Measurements from ENCODE around the gene TMCO6. TPM values are rescaled to one million over a fixed set of nuclear protein-coding genes. Genes with fewer than 3 reads are reported as not detected.

Gene TMCO6
- total and polyA plus RNA-seq, 2 of the 8 experiments (the other 6 are each of a cell fraction or from before 2014, with no cell fraction given), result 29.0 to 40.9 TPM

DNA sequence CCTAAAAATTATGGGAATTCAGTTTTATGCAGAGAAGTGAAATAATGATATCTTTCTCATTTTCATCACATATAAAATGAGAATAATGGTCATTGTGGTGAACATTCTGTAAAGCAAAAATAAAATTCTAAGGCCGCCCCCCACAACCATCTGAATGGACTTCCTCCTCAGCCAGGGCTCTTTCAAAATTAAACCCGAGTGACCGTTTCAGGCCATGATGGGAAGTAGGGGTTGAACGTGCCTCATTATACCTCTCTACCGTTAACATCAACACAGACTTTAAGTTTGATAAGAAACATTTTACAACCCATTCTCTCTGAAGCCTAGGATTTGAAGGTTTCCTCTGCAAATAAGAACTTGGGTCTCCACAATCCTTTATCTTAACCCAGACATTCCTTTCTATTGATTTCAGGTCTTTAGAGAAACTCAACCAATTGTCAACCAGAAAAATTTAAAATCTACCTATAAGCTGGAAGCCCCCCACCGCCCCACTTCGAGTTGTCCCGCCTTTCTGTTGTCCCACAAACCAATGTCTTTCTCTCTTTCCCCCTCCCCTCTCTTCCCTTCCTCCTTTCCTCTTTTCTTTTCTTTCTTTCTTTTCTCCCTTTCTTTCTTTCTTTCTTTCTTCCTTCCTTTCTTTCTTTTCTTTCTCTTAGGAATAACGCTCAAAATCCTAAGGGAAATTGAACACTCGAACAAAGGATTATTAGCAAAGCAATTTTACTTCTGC, 1.7 kb upstream of the TMCO6 start:
- Histone ChIP-seq H2AFZ (ENCODE audit: low read length) (no peak overlapping the region), H3K9me3 (ENCODE audit: insufficient read depth in 2 of 2, low read depth in 1 of 2, low read length in 1 of 2) (peaks cover 0 to 4% of the 10 kb centered on the region in 2 experiments; a peak in 2 of 4 replicates), H3K27ac (ENCODE audit: low read depth, low read length) (no peak overlapping the region), H3K4me3 (ENCODE audit: extremely low read depth in 1 of 4, insufficient read depth in 2 of 4, low read depth in 3 of 4, low read length in 4 of 4) (no peak overlapping the region), H2BK15ac (ENCODE audit: low read length) (no peak overlapping the region), H2AK5ac (ENCODE audit: low read depth, low read length) (no peak overlapping the region), H3K36me3 (ENCODE audit: control insufficient read depth in 2 of 4, insufficient read depth in 4 of 4, low read length in 3 of 4) (peaks cover 0 to 13% (median 5%) of the 10 kb centered on the region in 4 experiments; a peak in 4 of 8 replicates), H4K20me1 (replicated peaks in 1 of 2; ENCODE audit: control insufficient read depth in 1 of 2, insufficient read depth in 2 of 2, low read length in 2 of 2) (no peaks in the 10 kb centered on the region), H2BK20ac (ENCODE audit: low read length) (no peak overlapping the region), H3K4me1 (replicated peaks in 1 of 4; ENCODE audit: control insufficient read depth in 3 of 4, insufficient read depth in 4 of 4, low read length in 3 of 4) (peaks cover 0 to 4% (median 3%) of the 10 kb centered on the region in 4 experiments; a peak in 4 of 7 replicates), H2BK12ac (ENCODE audit: low read depth, low read length) (no peak overlapping the region), H3K79me1 (ENCODE audit: low read depth, low read length) (no peaks in the 10 kb centered on the region; the same call in 1 of the 2 replicates), H3K18ac (ENCODE audit: extremely low read depth, low read length) (no peak overlapping the region), H3K23ac (ENCODE audit: insufficient read length) (no peak overlapping the region), H4K91ac (replicated peaks; ENCODE audit: insufficient read length, low read length) (no peak overlapping the region), H2BK5ac (ENCODE audit: low read depth, low read length) (no peak overlapping the region), H2BK120ac (replicated peaks; ENCODE audit: low read depth, low read length) (no peak overlapping the region), H4K8ac (ENCODE audit: extremely low read depth, insufficient read depth, low read length) (no peak overlapping the region), H3K79me2 (ENCODE audit: control insufficient read depth in 1 of 2, insufficient read depth in 2 of 2, low read length in 2 of 2) (peaks cover 0 to 5% of the 10 kb centered on the region in 2 experiments; a peak in 1 of 4 replicates), H3K4me2 (ENCODE audit: insufficient read depth in 1 of 2, low read depth in 2 of 2, low read length in 2 of 2) (no peak overlapping the region), H4K5ac (ENCODE audit: insufficient read length, low read depth, low read length) (no peak overlapping the region), H3K9ac (replicated peaks in 1 of 4; ENCODE audit: extremely low read depth in 1 of 4, low read depth in 3 of 4, low read length in 3 of 4) (no peak overlapping the region), H3K56ac (replicated peaks; ENCODE audit: insufficient read length, low read depth, low read length) (no peak overlapping the region), H3K27me3 (replicated peaks in 1 of 4; ENCODE audit: control insufficient read depth in 3 of 4, extremely low read depth in 1 of 4, insufficient read depth in 3 of 4, low read length in 3 of 4) (no peaks in the 10 kb centered on the region), H3K23me2 (ENCODE audit: low read depth, low read length) (peaks cover 6% of the 10 kb centered on the region; the same call in 1 of the 2 replicates), H3K4ac (replicated peaks; ENCODE audit: insufficient read length, low read depth, low read length) (no peak overlapping the region), H3K14ac (ENCODE audit: insufficient read length) (no peak overlapping the region)
- no peak for TF ChIP-seq CBX8 (IDR thresholded peaks at IDR 0.05; ENCODE audit: borderline replicate concordance, low read depth, low read length)
- no peak for TF ChIP-seq POU5F1 (IDR thresholded peaks at IDR 0.05; ENCODE audit: low read depth, low read length)
- FAIRE-seq (no peak), DNase-seq (ENCODE audit: low read depth in 1 of 2, low spot score in 2 of 2) (no peak)
- WGBS, 2 experiments (ENCODE audit: extremely low coverage in 1 of 2, insufficient coverage in 1 of 2, insufficient read length in 1 of 2, insufficient replicate concordance in 2 of 2, low coverage in 1 of 2, low lambda C conversion rate in 2 of 2, missing lambda C conversion rate in 1 of 2), result 94% methylated on average over 10 of the region's 10 CpGs; no CpG with 5 or more reads in 1 of the 2 experiments
- POLR2A ChIA-PET (ENCODE audit: partially characterized antibody), result interaction anchor here (1.1 to 2.7 kb wide), 2 partner anchors 11 to 90 kb away, joined by 3 to 27 read pairs; partner anchors contain the start of genes EIF4EBP3 and IK
- CTCF ChIA-PET (ENCODE audit: partially characterized antibody), result interaction anchor here (1.0 to 3.1 kb wide), 5 partner anchors 9 to 252 kb away, joined by 3 to 12 read pairs (median 5); no protein-coding TSS in a partner anchor

All from H1 (cell line).